Kidney glomerular epithelial cell (primary cell): ENCODE results near the gene DSEL.

Experiments
- DNase-seq: peaks from one replicate; lab custom pipeline; 2025; lab: John Stamatoyannopoulos, UW

DSEL gene

GRCh38 chr18:67516539-67517443 is at the start of gene DSEL:
TSS of gene DSEL (minus strand) at chr18:67516720. CDS start at chr18:67514608, 2,112 bp downstream.
- DNase-seq = peak; percentile 86

DNA sequence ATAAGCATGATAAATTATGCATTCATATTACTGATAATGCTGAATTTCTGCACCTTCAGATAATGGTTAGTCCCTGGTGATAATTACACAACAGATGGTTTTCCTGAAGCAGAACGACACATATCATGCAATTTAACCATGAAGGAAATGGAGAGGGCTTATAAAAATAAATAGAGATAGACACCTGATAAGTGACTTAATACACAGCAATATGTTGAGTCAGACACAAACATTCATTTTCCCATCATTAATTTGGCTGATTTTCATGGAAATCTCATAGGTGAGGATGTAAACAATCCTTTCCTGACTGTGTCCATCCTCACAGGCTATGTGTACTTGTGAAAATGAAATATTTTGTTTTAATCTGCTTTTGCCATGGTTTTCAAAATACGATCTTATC is 36.9 kb upstream of the DSEL start:
- peak; percentile 19 for DNase-seq

DNA sequence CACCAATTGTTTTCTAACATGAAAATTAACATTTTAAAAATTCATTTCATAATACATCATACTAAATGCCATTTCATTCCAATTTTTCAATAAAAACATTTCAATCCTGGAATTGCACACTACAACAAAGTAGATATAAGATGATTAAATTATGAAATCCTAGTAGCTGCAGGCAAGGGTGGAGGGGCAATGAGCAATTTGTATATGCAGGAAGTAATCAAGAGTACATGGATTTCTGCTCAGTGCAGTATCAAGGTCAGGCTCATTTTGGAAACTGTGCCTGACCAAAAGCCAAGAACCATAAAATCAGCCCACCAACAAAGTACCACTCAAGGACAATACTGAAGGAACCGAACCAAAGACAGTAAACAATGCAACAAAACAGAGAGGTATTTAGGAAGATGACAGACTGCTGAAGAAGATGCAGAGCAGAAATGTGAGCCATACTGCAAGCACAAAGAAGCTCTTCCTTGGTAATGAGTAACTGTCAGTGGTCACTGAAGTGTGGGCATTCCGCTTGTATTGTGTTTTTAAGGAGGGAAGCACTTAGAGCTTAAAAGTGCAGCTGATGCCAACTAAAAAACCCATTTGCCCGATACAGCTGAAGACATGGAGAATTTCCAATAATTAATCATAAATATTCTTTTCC is 34.5 kb upstream of the DSEL start:
- DNase-seq = peak; percentile 57

GRCh38 chr18:67549946-67550345 is 33.4 kb upstream of the DSEL start:
- no peak for DNase-seq

DNA sequence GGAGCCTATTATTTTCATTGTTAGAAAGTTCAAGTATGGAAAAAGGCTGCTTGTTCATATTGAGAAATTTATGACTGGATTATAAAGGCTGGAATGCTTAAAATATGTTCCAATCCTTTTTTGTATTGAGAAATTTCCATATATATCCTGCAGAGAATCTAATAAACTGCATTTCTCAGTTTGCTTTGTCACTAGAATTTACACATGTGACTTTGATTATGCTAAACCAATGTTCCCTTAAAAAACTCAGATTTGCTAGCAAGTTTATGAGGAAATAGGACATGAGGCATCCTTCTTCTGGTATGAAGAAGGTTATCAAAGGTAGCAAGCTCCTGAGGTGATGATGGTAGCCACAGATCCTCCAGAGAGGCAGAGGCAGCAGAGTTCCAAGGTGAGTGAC is 29.2 kb upstream of the DSEL start:
- DNase-seq = no peak

- DNase-seq = no peak
Measured at GRCh38 chr18:67540559-67540958, 24.0 kb upstream of the DSEL start.

- no peak for DNase-seq
Measured at GRCh38 chr18:67531929-67532328, 15.4 kb upstream of the DSEL start.

DNA sequence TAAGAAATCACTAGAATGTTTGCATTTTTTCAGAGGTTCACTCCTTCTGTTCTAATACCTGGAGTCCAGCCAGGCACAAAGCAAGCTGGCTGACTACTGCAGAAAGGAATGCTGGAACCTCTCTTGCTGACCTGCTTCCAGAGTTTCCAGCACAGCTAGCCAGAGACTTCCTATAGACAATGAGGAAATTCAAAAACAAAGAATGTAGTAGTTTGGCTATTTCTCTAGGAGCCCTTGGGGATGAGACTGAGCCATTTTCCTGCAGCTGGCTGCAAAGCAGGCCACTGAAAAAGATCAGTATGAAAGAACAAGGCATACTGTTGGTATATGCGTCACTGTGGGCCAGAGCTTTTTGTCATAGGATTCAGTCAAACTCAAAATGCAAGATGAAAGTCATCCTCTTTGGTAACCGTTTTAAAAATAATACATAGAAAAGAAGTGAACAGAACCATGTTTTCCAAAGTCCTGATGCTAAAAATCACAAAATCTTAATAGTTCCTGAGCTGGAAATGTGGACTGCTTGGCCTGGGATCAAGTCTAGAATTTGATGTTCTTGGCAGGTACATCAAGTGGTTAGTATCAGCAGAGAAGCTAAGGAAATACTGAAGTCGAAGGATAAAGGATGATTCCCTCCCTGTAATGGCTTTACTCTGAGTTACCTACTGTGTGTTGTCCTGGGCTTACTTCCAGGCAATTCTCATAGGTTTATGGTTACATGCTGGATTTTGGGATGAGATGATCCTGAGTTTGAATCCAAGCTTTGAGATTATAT is 9.0 kb upstream of the DSEL start:
- DNase-seq = peak; percentile 96

DNA sequence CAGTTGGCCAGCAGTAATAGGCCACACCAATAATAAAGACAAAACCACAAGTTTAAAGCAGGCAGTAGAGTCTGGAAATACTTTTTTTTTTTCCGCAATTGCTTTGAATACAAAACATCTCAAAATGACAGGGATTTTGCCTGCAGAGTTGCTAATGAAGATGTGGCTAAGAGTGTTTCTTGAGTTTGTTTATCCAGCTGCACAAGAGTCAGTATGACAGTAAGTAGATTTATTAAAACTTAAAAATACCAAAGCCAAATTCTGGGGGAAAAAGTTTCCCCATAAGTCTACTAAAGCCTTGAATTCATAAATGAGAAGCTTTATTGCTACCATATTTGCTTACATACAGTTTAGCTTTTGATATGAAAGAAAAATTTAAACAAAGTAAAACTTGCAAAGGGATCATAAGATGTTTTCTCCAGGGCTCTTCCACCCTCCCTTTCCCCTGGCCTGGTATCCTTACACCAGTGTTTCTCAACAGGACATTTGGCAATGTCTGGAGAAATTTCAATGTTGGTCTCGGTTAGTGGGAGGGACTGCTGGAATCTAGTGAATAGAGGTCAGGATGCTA is 3.9 kb upstream of the DSEL start:
- no peak for DNase-seq

DNA sequence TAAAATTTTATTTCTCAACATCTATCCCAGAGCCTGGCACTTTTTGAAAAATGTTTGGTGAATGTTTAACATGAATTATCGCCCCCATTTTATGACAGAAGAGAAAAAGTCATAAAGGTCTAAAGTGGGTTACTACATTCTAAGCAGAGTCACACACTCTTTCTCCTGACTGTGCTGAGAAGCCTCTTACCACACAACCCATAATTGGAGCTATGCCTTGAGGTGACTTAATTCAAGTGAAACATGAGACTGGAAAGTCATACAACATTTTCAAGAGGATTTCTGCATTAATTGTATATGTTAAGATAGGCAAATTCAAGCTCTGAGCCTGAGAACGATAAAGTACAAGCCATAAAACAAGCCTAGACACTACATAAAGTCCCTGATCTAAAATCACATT is 3.1 kb upstream of the DSEL start:
- no peak for DNase-seq

DNA sequence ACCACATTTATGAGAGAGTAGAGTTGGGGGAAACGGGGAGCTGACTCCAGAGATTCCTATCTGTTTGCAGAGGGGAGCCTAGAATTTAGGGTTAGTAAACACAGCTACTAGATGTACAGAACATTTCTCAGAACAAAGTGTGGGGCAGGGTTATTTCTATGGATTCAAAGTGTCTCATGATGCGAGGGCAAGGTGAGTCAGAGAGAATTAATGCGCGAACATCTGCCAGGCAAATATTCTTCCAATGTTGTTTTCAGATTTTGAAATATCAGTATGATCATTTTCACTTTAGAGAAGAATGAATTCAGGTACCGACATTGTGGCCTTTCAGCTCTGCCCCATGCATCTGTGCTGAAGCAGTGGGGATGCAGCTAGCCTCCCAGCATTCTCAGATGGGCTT is 2.0 kb upstream of the DSEL start:
- no peak for DNase-seq

DNA sequence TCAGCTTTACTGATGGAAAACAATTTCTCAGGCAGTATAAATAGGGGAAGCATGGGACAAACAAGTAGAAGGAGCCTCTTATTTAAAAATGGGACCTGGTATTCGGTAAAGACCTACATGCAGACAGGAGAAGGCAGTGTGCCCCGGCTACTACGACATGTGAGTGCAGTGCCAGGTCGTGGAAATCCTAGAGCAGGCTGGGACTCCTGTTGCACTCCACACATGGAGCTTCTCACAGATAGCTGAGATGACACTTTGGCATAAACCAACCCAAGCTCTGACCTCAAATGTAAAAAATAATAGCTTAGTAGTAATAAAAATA is 885 bp upstream of the DSEL start:
- DNase-seq = no peak

- DNase-seq = peak; percentile 86
Measured at GRCh38 chr18:67515942-67516538, 480 bp downstream of the DSEL start.

DNA sequence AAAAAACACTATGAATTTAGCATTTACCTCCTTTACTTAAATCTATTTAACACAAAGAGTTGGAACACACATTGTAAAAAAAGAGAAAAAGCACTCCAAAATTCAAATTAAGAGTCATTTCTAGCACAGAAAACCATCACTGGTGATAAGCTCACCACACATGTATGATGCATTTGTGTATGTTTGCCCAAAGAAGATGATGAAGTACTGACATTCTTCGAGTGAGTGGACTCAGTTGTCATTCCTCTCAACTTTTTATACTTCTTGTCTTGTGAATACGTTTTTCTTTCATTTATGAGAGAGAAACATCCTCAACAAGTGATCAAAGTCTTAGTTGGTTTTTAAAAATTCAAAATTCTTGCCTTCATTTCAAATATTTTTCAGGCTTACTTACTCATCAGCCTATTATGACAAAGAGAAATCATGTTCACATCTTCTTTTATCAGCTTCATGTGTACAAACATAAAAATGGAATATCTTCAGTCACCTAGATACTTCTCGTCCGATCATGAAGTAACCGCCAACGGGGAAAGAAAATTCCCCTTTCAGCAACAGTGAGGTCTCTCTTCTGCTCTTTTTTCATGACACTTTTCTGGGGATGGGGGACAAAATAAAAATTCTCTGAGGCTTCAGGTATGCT is 1.5 kb downstream of the DSEL start:
- DNase-seq = no peak

DNA sequence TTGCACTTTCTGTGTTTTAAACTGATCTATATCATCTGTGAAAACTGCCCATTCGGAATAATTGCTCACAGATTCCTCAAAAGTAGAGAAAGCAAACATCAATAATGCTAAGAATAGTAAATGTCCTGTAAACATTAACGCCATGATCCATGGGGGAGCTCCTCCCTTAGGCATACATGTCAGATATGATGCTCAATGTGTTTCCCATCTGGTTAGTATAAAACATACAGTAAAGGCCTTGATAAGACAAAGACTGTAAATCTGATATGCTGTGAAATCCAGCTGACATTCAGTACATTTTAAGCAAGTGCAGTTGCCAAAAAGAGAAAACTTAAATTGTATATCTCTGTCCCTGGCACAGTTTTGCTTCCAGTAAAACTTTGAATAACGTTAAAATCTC is 2.1 kb downstream of the DSEL start:
- DNase-seq = no peak

DNA sequence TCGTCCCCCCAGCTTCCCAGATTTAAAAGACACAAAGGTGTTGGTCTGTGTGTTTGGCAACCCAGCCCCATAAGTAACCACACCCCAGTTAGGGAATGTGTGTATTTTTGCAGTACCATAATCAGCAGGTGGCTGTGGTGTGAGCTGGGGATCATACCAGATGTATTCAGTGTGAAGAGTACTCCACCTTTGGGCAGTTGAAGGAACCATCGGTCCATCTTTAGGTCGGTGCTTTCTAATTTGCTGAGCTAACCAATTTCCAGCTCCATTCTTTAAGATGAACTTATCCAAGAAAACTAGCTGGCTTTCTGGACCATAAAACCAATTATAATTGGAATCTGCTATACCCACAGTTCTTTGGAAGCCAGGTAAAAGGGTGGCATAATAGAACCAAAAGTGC is 3.2 kb downstream of the DSEL start:
- DNase-seq = no peak

DNA sequence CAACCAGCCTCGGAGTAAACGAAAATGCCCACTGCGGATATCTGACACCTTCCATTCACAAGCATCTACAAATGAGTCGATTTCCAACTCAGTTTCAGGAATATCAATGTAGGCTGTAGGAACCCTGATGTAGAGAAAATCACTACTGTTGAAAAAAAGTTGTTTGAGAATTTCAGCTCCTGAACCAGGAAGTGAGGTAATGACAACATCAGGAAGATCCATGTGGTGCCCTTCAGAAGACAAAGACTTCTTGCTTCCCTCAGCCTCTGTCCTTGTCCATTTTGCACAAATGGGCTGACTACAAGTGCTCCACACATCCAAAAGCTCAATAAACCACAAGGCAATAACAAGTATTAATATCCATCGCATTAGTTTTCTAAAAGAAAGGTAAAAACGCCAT is 4.7 kb downstream of the DSEL start:
- DNase-seq = no peak

- no peak for DNase-seq
Measured at GRCh38 chr18:67510831-67511230, 5.7 kb downstream of the DSEL start.

- DNase-seq = no peak
Measured at GRCh38 chr18:67509741-67510391, 6.7 kb downstream of the DSEL start.

- no peak for DNase-seq
Measured at GRCh38 chr18:67508146-67508545, 8.4 kb downstream of the DSEL start.

GRCh38 chr18:67504739-67505138 is 11.8 kb downstream of the DSEL start:
- no peak for DNase-seq
